Suprapubic skin (tissue), 3 donors: Measurements from ENCODE around the gene ENTREP1.

Source experiments
- CTCF ChIP-seq, 2 donors: fragments of 200-600 bp in 1 of 2; fragments of 450-650 bp in 1 of 2; sonication (generic) in 1 of 2; IDR thresholded peaks; one replicate each; pipeline ENCODE4 v1.5.1; 2016 to 2019; ENCODE audit warnings: antibody characterized with exemption in 2 of 2, mild to moderate bottlenecking in 1 of 2, moderate library complexity in 1 of 2
- POLR2A ChIP-seq, 2 donors: fragments of 450-650 bp; IDR thresholded peaks; one replicate each; pipeline ENCODE4 v1.6.1; 2017; ENCODE audit warnings: antibody characterized with exemption in 2 of 2, mild to moderate bottlenecking in 2 of 2, moderate library complexity in 2 of 2

- no peak for TF ChIP-seq POLR2A (IDR thresholded peaks at IDR 0.05)
- no peak for TF ChIP-seq CTCF (IDR thresholded peaks at IDR 0.05)
Measured at GRCh38 chr9:69364510-69365150, 39.6 kb downstream of the ENTREP1 start.
